ENCODE results near the gene MYOF. TPM values are rescaled to one million over a fixed set of nuclear protein-coding genes. Genes with fewer than 3 reads are reported as not detected.

Gene MYOF, protein sequence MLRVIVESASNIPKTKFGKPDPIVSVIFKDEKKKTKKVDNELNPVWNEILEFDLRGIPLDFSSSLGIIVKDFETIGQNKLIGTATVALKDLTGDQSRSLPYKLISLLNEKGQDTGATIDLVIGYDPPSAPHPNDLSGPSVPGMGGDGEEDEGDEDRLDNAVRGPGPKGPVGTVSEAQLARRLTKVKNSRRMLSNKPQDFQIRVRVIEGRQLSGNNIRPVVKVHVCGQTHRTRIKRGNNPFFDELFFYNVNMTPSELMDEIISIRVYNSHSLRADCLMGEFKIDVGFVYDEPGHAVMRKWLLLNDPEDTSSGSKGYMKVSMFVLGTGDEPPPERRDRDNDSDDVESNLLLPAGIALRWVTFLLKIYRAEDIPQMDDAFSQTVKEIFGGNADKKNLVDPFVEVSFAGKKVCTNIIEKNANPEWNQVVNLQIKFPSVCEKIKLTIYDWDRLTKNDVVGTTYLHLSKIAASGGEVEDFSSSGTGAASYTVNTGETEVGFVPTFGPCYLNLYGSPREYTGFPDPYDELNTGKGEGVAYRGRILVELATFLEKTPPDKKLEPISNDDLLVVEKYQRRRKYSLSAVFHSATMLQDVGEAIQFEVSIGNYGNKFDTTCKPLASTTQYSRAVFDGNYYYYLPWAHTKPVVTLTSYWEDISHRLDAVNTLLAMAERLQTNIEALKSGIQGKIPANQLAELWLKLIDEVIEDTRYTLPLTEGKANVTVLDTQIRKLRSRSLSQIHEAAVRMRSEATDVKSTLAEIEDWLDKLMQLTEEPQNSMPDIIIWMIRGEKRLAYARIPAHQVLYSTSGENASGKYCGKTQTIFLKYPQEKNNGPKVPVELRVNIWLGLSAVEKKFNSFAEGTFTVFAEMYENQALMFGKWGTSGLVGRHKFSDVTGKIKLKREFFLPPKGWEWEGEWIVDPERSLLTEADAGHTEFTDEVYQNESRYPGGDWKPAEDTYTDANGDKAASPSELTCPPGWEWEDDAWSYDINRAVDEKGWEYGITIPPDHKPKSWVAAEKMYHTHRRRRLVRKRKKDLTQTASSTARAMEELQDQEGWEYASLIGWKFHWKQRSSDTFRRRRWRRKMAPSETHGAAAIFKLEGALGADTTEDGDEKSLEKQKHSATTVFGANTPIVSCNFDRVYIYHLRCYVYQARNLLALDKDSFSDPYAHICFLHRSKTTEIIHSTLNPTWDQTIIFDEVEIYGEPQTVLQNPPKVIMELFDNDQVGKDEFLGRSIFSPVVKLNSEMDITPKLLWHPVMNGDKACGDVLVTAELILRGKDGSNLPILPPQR (N-terminal part only)
- 181 to 268 TPM (median 202 TPM) in 5 replicates for total RNA-seq (2022; extraction: Qiagen RNA extraction)

DNA sequence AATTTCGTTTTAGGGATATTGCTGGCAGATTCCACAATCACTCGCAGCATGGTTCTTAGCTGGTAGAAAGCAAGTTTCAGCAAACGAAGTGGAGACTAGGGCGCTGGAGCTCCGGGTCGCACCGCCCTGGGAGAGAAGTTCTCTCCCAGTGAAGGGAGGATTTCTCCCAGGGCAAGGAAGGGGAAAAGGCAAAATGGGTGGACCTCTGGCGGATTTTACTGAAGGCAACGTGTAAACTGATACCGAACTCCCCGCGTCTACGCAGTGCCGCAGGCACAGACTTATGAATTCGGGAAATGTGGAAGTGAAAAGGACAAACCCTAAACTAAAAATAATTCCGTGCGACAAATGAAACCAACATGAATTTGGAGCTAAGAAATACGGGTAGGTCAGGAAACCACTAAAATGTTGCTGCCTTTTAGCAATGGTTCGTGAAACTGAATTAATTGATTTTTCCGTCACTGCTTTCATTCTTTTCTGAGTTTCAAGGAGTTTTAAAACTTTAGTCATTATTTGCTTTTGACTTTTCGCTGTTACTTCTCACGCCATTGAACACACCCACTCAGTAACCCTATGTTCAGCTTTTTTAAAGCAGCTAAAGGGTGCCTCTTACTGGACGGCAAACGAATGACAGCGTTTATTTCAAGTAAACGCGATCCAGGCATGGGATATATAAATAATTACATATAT is at the start of gene MYOF:
MYOF (minus strand) TSS at position 190 of the 690 bp plus-strand sequence; CDS start at position 50, 140 bp downstream.

DNA sequence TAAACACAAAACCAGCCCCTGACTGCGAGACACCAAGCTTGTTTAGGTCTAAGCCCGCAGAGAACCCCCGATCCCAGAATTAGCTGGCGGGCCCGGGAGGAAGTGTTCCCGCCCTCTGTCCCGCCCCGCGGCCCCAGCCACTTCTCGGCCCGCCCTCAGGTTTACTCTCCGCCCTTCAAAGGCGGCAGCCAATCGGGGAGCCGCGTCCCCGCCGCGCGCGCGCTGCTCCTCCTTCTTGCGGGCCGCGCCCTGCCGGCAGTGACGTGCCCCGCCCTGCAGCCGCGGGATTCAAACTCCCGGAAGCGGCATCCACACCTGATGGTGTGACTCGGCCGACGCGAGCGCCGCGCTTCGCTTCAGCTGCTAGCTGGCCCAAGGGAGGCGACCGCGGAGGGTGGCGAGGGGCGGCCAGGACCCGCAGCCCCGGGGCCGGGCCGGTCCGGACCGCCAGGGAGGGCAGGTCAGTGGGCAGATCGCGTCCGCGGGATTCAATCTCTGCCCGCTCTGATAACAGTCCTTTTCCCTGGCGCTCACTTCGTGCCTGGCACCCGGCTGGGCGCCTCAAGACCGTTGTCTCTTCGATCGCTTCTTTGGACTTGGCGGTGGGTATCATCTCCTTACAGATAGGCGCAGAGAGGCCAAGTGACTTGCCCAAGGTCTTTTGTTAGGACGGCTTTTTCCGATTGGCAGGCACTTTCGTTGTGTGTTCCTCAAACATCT is 14.3 kb upstream of the MYOF start, which contains the start of gene CEP55:
CEP55 (plus strand) TSS at position 291 of the 720 bp plus-strand sequence. CDS start 3,440 bp downstream, outside the sequence.

Other genes with a start within 250 kb of the MYOF start
- gene CEP55, start 14.3 kb upstream of the MYOF start, total RNA-seq (2022; extraction: Qiagen RNA extraction): 55.1 to 72.8 TPM (median 61.4 TPM) in 5 replicates
- 0.04 to 0.14 TPM (median 0.09 TPM) in 5 replicates for gene FFAR4, start 84.3 kb upstream of the MYOF start, total RNA-seq (2022; extraction: Qiagen RNA extraction)
- gene RBP4, start 118.9 kb upstream of the MYOF start, total RNA-seq (2022; extraction: Qiagen RNA extraction): 5.6 to 10.8 TPM (median 9.0 TPM) in 5 replicates
- gene PDE6C, start 130.2 kb upstream of the MYOF start, total RNA-seq (2022; extraction: Qiagen RNA extraction): not detected in 5 replicates
- 4.5 to 5.5 TPM (median 5.2 TPM) in 5 replicates for gene FRA10AC1, start 220.3 kb upstream of the MYOF start, total RNA-seq (2022; extraction: Qiagen RNA extraction)